OCI-LY7 (cell line): ENCODE results near the gene FBP1.

Experiments
- CTCF ChIP-seq: fragments of 200-600 bp; sonication (generic); conservative IDR thresholded peaks from 2 replicates; pipeline ENCODE4 v1.5.1; 2014; ENCODE audit warnings: mild to moderate bottlenecking, antibody characterized with exemption, low read length, moderate library complexity, mixed read lengths
- EZH2phosphoT487 ChIP-seq: fragments of 200-600 bp; sonication (generic); IDR thresholded peaks from 2 replicates; pipeline ENCODE4 v1.6.1; 2018; ENCODE audit warnings: low read depth, borderline replicate concordance, mild to moderate bottlenecking, mixed run types, antibody characterized with exemption, low read length, moderate library complexity, mixed read lengths

DNA sequence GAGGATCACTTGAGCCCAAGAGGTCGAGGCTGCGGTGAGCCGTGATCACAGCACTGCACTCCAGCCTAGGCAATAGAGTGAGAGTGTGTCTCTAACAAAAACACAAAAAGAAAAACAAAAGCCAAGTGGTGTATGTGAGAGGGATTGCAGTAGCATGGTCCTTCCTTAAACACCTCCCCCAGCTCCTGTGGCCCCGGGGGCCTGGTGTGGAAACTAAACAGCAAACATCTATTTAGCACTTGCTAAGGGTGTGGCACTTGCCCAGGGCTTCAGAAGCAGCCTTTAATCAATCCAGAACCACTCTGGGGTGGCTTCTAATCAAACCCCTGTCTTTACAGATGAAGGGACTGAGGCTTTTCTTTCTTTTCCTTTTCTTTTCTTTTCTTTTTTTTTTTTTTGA, 4.4 kb upstream of the FBP1 start:
- no peak for TF ChIP-seq CTCF
- no peak for TF ChIP-seq EZH2phosphoT487
